Naive B cell (primary cell): ENCODE results near the gene SUFU. TPM values are rescaled to one million over a fixed set of nuclear protein-coding genes. Genes with fewer than 3 reads are reported as not detected.
A peak's percentile ranks its signal among the peaks of the same experiment; 100 is the strongest.
"Not testable (repeated sequence)": the region's sequence is repeated elsewhere in the genome, so short reads cannot be mapped to it uniquely, and the experiment has no call there.

Source experiments
- ATAC-seq, 2 donors: fragments of 150-1000 bp; cut with Tn5 transposase; 2 replicates each; pipeline ENCODE4 v1.10.0; 2021; ENCODE audit warnings: low read depth in 2 of 2, mild to moderate bottlenecking in 2 of 2, moderate library complexity in 2 of 2
- DNase-seq: peaks from one replicate; pipeline ENCODE4 v3.0.0; 2022
- H3K27ac Mint-ChIP-seq, 6 donors: one replicate each; pipeline ENCODE4 v1.8.0; 2020 to 2022; ENCODE audit warnings: mild to moderate bottlenecking in 6 of 6, mixed read lengths in 6 of 6, moderate library complexity in 5 of 6, inconsistent platforms in 2 of 6
- H3K27me3 Mint-ChIP-seq, 3 donors: one replicate each; pipeline ENCODE4 v1.8.0; 2021 to 2022; ENCODE audit warnings: mixed read lengths in 3 of 3, mild to moderate bottlenecking in 1 of 3
- H3K36me3 Mint-ChIP-seq, 2 donors: one replicate each; pipeline ENCODE4 v1.8.0; 2020 to 2022; ENCODE audit warnings: mixed read lengths in 2 of 2, inconsistent platforms in 1 of 2, mild to moderate bottlenecking in 1 of 2
- H3K4me1 Mint-ChIP-seq, 3 donors: one replicate each; pipeline ENCODE4 v1.8.0; 2020 to 2022; ENCODE audit warnings: mixed read lengths in 3 of 3, inconsistent platforms in 1 of 3, mild to moderate bottlenecking in 1 of 3, moderate library complexity in 1 of 3
- H3K4me3 Mint-ChIP-seq, 8 donors: one replicate each; pipeline ENCODE4 v1.8.0; 2020 to 2022; ENCODE audit warnings: mild to moderate bottlenecking in 8 of 8, mixed read lengths in 8 of 8, moderate library complexity in 8 of 8, inconsistent platforms in 2 of 8
- H3K9me3 Mint-ChIP-seq, 7 donors: one replicate each; pipeline ENCODE4 v1.8.0; 2020 to 2022; ENCODE audit warnings: mixed read lengths in 7 of 7, mild to moderate bottlenecking in 5 of 7, inconsistent platforms in 2 of 7, moderate library complexity in 1 of 7
- polyA plus RNA-seq, 6 donors: library from polyadenylated mRNA; unstranded; fragments of 300-500 nt; fragmentation: Illumina TruSeq; gene quantifications; one replicate each; pipeline ENCODE4 v1.2.3, GENCODE V29; 2021; ENCODE audit warnings: low read depth in 6 of 6

The SUFU gene
- polyA plus RNA-seq = 1 to 10 TPM in 5 of 6 donors, under 1 TPM in 1; 0.84 to 7.8 (median 4.0) TPM

GRCh38 chr10:102503264-102504178, at the start of gene SUFU:
Gene SUFU (plus strand): TSS chr10:102503972. CDS start chr10:102504153, 181 bp downstream.
- ATAC-seq = peak; percentile 63 to 67
- no peak within 1 kb of the TSS for H3K4me3 Mint-ChIP-seq
- no peaks in the 10 kb centered on the region for H3K36me3 Mint-ChIP-seq

GRCh38 chr10:102454662-102455487, 48.9 kb upstream of the SUFU start:
- ATAC-seq, H3K27me3 Mint-ChIP-seq, H3K9me3 Mint-ChIP-seq, DNase-seq, H3K36me3 Mint-ChIP-seq: not testable (repeated sequence)
- Mint-ChIP-seq H3K27ac (peak overlapping the region in 2 of 6 donors; percentile 59 to 70), H3K4me1 (peaks cover 17 to 25% (median 20%) of the 10 kb centered on the region in 3 donors), H3K4me3 (peak overlapping the region in 1 of 8 donors; percentile 50)

More at GRCh38 chr10:102503264-102504178, at the start of gene SUFU:
- peak; percentile 98 for DNase-seq
- H3K4me1 Mint-ChIP-seq = peaks cover 23 to 42% (median 30%) of the 10 kb centered on the region in 3 donors
- H3K27ac Mint-ChIP-seq = peak within 1 kb of the TSS in 5 of 6 donors; percentile 62 to 91 (median 84)
- no peaks in the 10 kb centered on the region for H3K9me3 Mint-ChIP-seq
- no peaks in the 10 kb centered on the region for H3K27me3 Mint-ChIP-seq

- H3K4me3 Mint-ChIP-seq = no peak overlapping the region
- H3K4me1 Mint-ChIP-seq = peaks cover 22 to 29% (median 24%) of the 10 kb centered on the region in 3 donors
- H3K27ac Mint-ChIP-seq = peak overlapping the region in 2 of 6 donors; percentile 58 to 84
These were observed 47.8 kb upstream of the SUFU start for GRCh38 chr10:102455893-102456471.

GRCh38 chr10:102457591-102458150, 46.1 kb upstream of the SUFU start:
- no peak for ATAC-seq
- Mint-ChIP-seq H3K27me3 (no peaks in the 10 kb centered on the region), H3K27ac (peak overlapping the region in 3 of 6 donors; percentile 41 to 74 (median 42)), H3K4me1 (peaks cover 27 to 34% (median 31%) of the 10 kb centered on the region in 3 donors), H3K36me3 (no peaks in the 10 kb centered on the region), H3K9me3 (peaks cover 0 to 1% (median 0%) of the 10 kb centered on the region in 7 donors), H3K4me3 (peak overlapping the region in 1 of 8 donors; percentile 73)
- DNase-seq = no peak

More at GRCh38 chr10:102455893-102456471, 47.8 kb upstream of the SUFU start:
- no peaks in the 10 kb centered on the region for H3K27me3 Mint-ChIP-seq
- H3K36me3 Mint-ChIP-seq = no peaks in the 10 kb centered on the region
- H3K9me3 Mint-ChIP-seq = peaks cover 0 to 1% (median 0%) of the 10 kb centered on the region in 7 donors
- ATAC-seq (no peak), DNase-seq (no peak)

- peak overlapping the region in 1 of 6 donors; percentile 22 for H3K27ac Mint-ChIP-seq
- H3K4me1 Mint-ChIP-seq = peaks cover 27 to 36% (median 31%) of the 10 kb centered on the region in 3 donors
- H3K4me3 Mint-ChIP-seq = peak overlapping the region in 1 of 8 donors; percentile 33
- ATAC-seq (no peak), DNase-seq (no peak)
- H3K36me3 Mint-ChIP-seq = no peaks in the 10 kb centered on the region
- H3K27me3 Mint-ChIP-seq = peaks cover 0 to 6% (median 0%) of the 10 kb centered on the region in 3 donors
- H3K9me3 Mint-ChIP-seq = peaks cover 0 to 1% (median 0%) of the 10 kb centered on the region in 7 donors
These were observed 45.1 kb upstream of the SUFU start for GRCh38 chr10:102458656-102459055.

GRCh38 chr10:102460836-102461186, 43.0 kb upstream of the SUFU start:
- ATAC-seq (peak; percentile 2 to 3), DNase-seq (no peak)
- Mint-ChIP-seq H3K27ac (peak overlapping the region in 2 of 6 donors; percentile 89 to 95), H3K4me3 (peak overlapping the region; percentile 87 to 95 (median 94)), H3K36me3 (no peaks in the 10 kb centered on the region), H3K9me3 (peaks cover 0 to 1% (median 0%) of the 10 kb centered on the region in 7 donors), H3K4me1 (peaks cover 28 to 39% (median 31%) of the 10 kb centered on the region in 3 donors), H3K27me3 (peaks cover 0 to 10% (median 0%) of the 10 kb centered on the region in 3 donors)

GRCh38 chr10:102461187-102462054, 42.4 kb upstream of the SUFU start:
- Mint-ChIP-seq H3K9me3 (peaks cover 0 to 1% (median 0%) of the 10 kb centered on the region in 7 donors), H3K27ac (peak overlapping the region; percentile 76 to 98 (median 92)), H3K4me1 (peaks cover 28 to 39% (median 31%) of the 10 kb centered on the region in 3 donors), H3K36me3 (no peaks in the 10 kb centered on the region), H3K27me3 (peaks cover 0 to 10% (median 0%) of the 10 kb centered on the region in 3 donors), H3K4me3 (peak overlapping the region; percentile 87 to 95 (median 94))
- ATAC-seq (peak; percentile 98 to 99), DNase-seq (peak; percentile 89)

GRCh38 chr10:102462512-102463054, 41.2 kb upstream of the SUFU start:
- Mint-ChIP-seq H3K4me3 (peak overlapping the region; percentile 6 to 95 (median 83)), H3K4me1 (peaks cover 28 to 36% (median 28%) of the 10 kb centered on the region in 3 donors), H3K9me3 (peaks cover 0 to 1% (median 0%) of the 10 kb centered on the region in 7 donors), H3K27me3 (peaks cover 0 to 10% (median 0%) of the 10 kb centered on the region in 3 donors), H3K36me3 (no peaks in the 10 kb centered on the region), H3K27ac (no peak overlapping the region)
- ATAC-seq (no peak), DNase-seq (no peak)

GRCh38 chr10:102463983-102464382, 39.8 kb upstream of the SUFU start:
- H3K27me3 Mint-ChIP-seq = peaks cover 0 to 10% (median 0%) of the 10 kb centered on the region in 3 donors
- no peak for DNase-seq
- H3K36me3 Mint-ChIP-seq = no peaks in the 10 kb centered on the region
- peak overlapping the region in 1 of 8 donors; percentile 21 for H3K4me3 Mint-ChIP-seq
- ATAC-seq = no peak
- H3K27ac Mint-ChIP-seq = no peak overlapping the region
- no peaks in the 10 kb centered on the region for H3K9me3 Mint-ChIP-seq
- peaks cover 23 to 34% (median 28%) of the 10 kb centered on the region in 3 donors for H3K4me1 Mint-ChIP-seq

GRCh38 chr10:102465466-102465865, 38.3 kb upstream of the SUFU start:
- Mint-ChIP-seq H3K36me3 (no peaks in the 10 kb centered on the region), H3K9me3 (no peaks in the 10 kb centered on the region), H3K27me3 (peaks cover 0 to 10% (median 0%) of the 10 kb centered on the region in 3 donors), H3K4me3 (no peak overlapping the region), H3K27ac (no peak overlapping the region), H3K4me1 (peaks cover 19 to 34% (median 27%) of the 10 kb centered on the region in 3 donors)
- DNase-seq (no peak), ATAC-seq (no peak)

- peaks cover 6 to 16% (median 9%) of the 10 kb centered on the region in 3 donors for H3K4me1 Mint-ChIP-seq
- H3K4me3 Mint-ChIP-seq = no peak overlapping the region
- H3K27ac Mint-ChIP-seq = no peak overlapping the region
- H3K27me3 Mint-ChIP-seq = peaks cover 0 to 10% (median 0%) of the 10 kb centered on the region in 3 donors
- H3K9me3 Mint-ChIP-seq = no peaks in the 10 kb centered on the region
- DNase-seq (no peak), ATAC-seq (no peak)
- no peaks in the 10 kb centered on the region for H3K36me3 Mint-ChIP-seq
These were observed 36.5 kb upstream of the SUFU start for GRCh38 chr10:102467318-102467717.
